Neural progenitor cell (in vitro differentiated cells): ENCODE measurements around the gene GAL3ST2. TPM values are rescaled to one million over a fixed set of nuclear protein-coding genes. Genes with fewer than 3 reads are reported as not detected.
A peak's percentile ranks its signal among the peaks of the same experiment; 100 is the strongest.

Source experiments
- DNase-seq: peaks from one replicate; pipeline ENCODE4 v3.0.0-alpha.2; 2016; ENCODE audit warnings: low spot score
- H2AFZ ChIP-seq: fragments of 200-600 bp; sonication (generic); replicated peaks from 2 replicates; pipeline ENCODE4 v1.6.1; 2016; ENCODE audit warnings: antibody characterized with exemption
- H3F3A ChIP-seq: fragments of 200-600 bp; sonication (generic); 2 replicates; pipeline ENCODE4 v1.6.1; 2016; ENCODE audit warnings: antibody characterized with exemption, low read depth
- H3K27ac ChIP-seq: fragments of 200-600 bp; sonication (generic); 2 replicates; pipeline ENCODE4 v1.5.1; 2016; ENCODE audit warnings: mild to moderate bottlenecking
- H3K27me3 ChIP-seq: fragments of 200-600 bp; sonication (generic); 2 replicates; pipeline ENCODE4 v1.6.1; 2016; ENCODE audit warnings: mild to moderate bottlenecking, moderate library complexity
- H3K36me3 ChIP-seq: fragments of 200-600 bp; sonication (generic); 2 replicates; pipeline ENCODE4 v1.5.1; 2016
- H3K4me1 ChIP-seq: fragments of 200-600 bp; sonication (generic); 2 replicates; pipeline ENCODE4 v1.6.1; 2016; ENCODE audit warnings: mixed run types
- H3K4me2 ChIP-seq: fragments of 200-600 bp; sonication (generic); 2 replicates; pipeline ENCODE4 v1.6.1; 2016
- H3K4me3 ChIP-seq: fragments of 200-600 bp; sonication (generic); 2 replicates; pipeline ENCODE4 v1.5.1; 2016
- H3K79me2 ChIP-seq: fragments of 200-600 bp; sonication (generic); 2 replicates; pipeline ENCODE4 v1.6.1; 2016; ENCODE audit warnings: low read depth
- H3K9ac ChIP-seq: fragments of 200-600 bp; sonication (generic); 2 replicates; pipeline ENCODE4 v1.6.1; 2016
- H3K9me3 ChIP-seq: fragments of 200-600 bp; sonication (generic); 2 replicates; pipeline ENCODE4 v1.5.1; 2016; ENCODE audit warnings: low read depth
- H4K20me1 ChIP-seq: fragments of 200-600 bp; sonication (generic); 2 replicates; pipeline ENCODE4 v1.6.1; 2016; ENCODE audit warnings: low read depth
- H3K27ac Mint-ChIP-seq: 3 replicates; pipeline ENCODE4 v1.8.0; 2021; ENCODE audit warnings: mixed read lengths
- H3K27me3 Mint-ChIP-seq: 2 replicates; pipeline ENCODE4 v1.8.0; 2022; ENCODE audit warnings: low read depth, mild to moderate bottlenecking, inconsistent platforms, moderate library complexity, mixed read lengths; ENCODE audit not compliant: insufficient read depth
- H3K36me3 Mint-ChIP-seq: 3 replicates; pipeline ENCODE4 v1.8.0; 2021; ENCODE audit warnings: mixed read lengths
- H3K4me1 Mint-ChIP-seq: 3 replicates; pipeline ENCODE4 v1.8.0; 2021; ENCODE audit warnings: mixed read lengths
- H3K4me3 Mint-ChIP-seq: 3 replicates; pipeline ENCODE4 v1.8.0; 2021; ENCODE audit warnings: mild to moderate bottlenecking, moderate library complexity, mixed read lengths
- H3K9me3 Mint-ChIP-seq: 3 replicates; pipeline ENCODE4 v1.8.0; 2020; ENCODE audit warnings: mixed read lengths
- EZH2 ChIP-seq: fragments of 200-600 bp; sonication (generic); IDR thresholded peaks from 2 replicates; pipeline ENCODE4 v1.6.1; 2017; ENCODE audit warnings: antibody characterized with exemption, mild to moderate bottlenecking, moderate library complexity
- EZH2phosphoT487 ChIP-seq: fragments of 200-600 bp; sonication (generic); IDR thresholded peaks from 2 replicates; pipeline ENCODE4 v1.6.1; 2017; ENCODE audit warnings: antibody characterized with exemption
- total RNA-seq: library from RNA; depleted of rRNA; stranded (reverse); fragments of >200 nt; gene quantifications from 2 replicates; pipeline ENCODE4 v1.2.3, GENCODE V29; 2015; ENCODE audit warnings: low replicate concordance
- TF ChIP-seq, protein P1 (sequence below): fragments of 200-600 bp; sonication (generic); IDR thresholded peaks from 2 replicates; pipeline ENCODE4 v1.5.1; 2017; ENCODE audit warnings: antibody characterized with exemption, mild to moderate bottlenecking

Gene GAL3ST2
- total RNA-seq, 1 donor from 2014 or later, result not detected

DNA sequence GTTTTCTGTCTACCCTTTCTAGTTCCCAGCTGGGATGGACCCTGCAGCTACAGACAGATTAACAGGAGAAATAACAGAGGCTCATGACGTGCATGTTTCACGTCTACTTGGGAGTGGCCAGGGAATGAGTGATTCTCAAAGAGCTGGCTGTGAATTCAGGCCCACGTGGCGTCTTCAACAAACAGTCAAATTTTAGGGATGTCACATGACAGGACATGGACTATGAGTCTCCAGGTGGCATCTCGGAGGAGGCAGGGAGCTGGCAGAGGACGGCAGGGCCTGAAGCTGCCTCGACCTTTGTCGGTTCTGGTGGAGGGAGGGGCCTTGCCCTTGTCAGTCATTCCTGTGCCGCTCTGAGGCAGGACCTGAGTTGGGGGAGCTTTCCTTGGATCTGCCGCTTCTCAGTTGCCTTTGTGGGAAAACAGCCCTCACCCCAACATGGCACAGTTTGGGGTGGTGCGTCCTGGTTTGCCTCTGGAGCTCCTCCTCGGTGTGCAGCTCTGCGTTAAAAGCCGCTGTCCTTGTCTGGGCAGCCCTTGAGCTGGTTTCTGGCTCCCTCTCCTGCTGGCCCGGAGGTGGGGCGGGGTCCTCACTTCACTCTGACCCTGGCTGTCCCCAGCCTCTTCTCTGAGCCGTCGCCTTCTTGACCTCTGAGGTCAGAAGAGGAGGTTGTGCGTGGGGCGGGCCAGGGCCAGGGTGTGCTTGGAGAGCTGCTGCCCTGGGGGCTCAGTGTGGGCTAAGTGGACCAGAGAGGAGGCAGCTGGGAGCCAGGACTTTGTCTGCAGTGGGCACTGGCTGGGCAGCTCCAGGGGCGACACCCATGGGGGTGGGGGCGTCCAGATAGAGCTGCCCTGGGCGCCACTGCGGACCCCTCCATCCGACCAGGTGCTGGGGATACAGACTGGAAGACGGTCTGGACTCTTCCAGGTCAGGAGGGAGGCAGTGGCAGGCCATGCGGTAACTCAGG, 12.1 kb upstream of the GAL3ST2 start:
- Histone ChIP-seq H3K79me2 (no peaks in the 10 kb centered on the region), H3K4me1 (peaks cover 8% of the 10 kb centered on the region), H3K27me3 (no peaks in the 10 kb centered on the region), H3F3A (peaks cover 17% of the 10 kb centered on the region), H3K4me2 (peak overlapping the region; percentile 6), H3K4me3 (no peak overlapping the region), H4K20me1 (peaks cover 10% of the 10 kb centered on the region), H3K36me3 (peaks cover 3% of the 10 kb centered on the region), H3K9ac (no peak overlapping the region), H3K9me3 (no peaks in the 10 kb centered on the region), H2AFZ (no peak overlapping the region), H3K27ac (no peak overlapping the region)
- H3K9me3 Mint-ChIP-seq, result peaks cover 6% of the 10 kb centered on the region
- H3K36me3 Mint-ChIP-seq, result peaks cover 7% of the 10 kb centered on the region
- peak overlapping the region; percentile 86 for H3K27ac Mint-ChIP-seq
- peak overlapping the region; percentile 21 for H3K4me3 Mint-ChIP-seq
- DNase-seq, result peak; percentile 42
- peaks cover 24% of the 10 kb centered on the region for H3K4me1 Mint-ChIP-seq
- H3K27me3 Mint-ChIP-seq, result peaks cover 6% of the 10 kb centered on the region
- TF ChIP-seq EZH2phosphoT487 (no peak), EZH2 (no peak)
- TF ChIP-seq, protein P1, sequence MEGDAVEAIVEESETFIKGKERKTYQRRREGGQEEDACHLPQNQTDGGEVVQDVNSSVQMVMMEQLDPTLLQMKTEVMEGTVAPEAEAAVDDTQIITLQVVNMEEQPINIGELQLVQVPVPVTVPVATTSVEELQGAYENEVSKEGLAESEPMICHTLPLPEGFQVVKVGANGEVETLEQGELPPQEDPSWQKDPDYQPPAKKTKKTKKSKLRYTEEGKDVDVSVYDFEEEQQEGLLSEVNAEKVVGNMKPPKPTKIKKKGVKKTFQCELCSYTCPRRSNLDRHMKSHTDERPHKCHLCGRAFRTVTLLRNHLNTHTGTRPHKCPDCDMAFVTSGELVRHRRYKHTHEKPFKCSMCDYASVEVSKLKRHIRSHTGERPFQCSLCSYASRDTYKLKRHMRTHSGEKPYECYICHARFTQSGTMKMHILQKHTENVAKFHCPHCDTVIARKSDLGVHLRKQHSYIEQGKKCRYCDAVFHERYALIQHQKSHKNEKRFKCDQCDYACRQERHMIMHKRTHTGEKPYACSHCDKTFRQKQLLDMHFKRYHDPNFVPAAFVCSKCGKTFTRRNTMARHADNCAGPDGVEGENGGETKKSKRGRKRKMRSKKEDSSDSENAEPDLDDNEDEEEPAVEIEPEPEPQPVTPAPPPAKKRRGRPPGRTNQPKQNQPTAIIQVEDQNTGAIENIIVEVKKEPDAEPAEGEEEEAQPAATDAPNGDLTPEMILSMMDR, result peak; percentile 15

DNA sequence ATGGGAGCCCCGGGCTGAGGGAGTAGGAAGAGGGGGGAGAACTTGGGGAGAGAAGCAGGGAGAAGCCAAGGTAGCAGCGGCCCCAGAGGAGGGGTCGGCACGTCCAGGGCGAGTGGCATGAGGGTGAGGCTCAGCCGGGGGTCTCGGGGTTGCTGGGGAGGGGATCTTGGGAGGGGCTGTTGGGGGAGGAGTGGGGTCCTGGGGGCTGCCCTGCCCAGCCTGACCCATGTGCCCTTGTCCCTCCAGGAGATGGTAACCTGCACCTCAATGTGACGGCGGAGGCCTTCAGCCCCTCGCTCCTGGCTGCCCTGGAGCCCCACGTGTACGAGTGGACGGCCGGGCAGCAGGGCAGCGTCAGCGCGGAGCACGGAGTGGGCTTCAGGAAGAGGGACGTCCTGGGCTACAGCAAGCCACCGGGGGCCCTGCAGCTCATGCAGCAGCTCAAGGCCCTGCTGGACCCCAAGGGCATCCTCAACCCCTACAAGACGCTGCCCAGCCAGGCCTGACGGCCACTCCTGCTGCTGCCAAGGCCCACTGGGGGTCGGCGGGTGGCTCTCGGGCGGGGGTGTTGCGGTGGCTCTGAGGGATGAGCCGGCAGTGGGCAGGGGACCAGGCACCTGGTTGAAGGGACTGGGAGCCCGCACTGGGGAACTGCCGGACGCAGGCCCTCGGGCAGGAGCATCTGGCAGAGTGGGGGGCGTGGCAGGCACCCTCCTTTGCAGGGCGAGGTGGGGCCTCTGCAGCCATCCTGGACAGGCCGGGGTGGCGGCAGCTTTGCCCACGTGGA, 9.0 kb upstream of the GAL3ST2 start:
- Histone ChIP-seq H3K9ac (no peak overlapping the region), H3K4me1 (peaks cover 38% of the 10 kb centered on the region), H3K79me2 (no peaks in the 10 kb centered on the region), H3K36me3 (no peaks in the 10 kb centered on the region), H3K9me3 (no peaks in the 10 kb centered on the region), H3F3A (peaks cover 32% of the 10 kb centered on the region), H4K20me1 (peaks cover 10% of the 10 kb centered on the region), H3K27ac (no peak overlapping the region), H3K4me2 (no peak overlapping the region), H3K4me3 (no peak overlapping the region), H3K27me3 (no peaks in the 10 kb centered on the region), H2AFZ (no peak overlapping the region)
- Mint-ChIP-seq H3K36me3 (no peaks in the 10 kb centered on the region), H3K4me1 (peaks cover 38% of the 10 kb centered on the region), H3K4me3 (no peak overlapping the region), H3K27me3 (peaks cover 3% of the 10 kb centered on the region), H3K27ac (no peak overlapping the region), H3K9me3 (no peaks in the 10 kb centered on the region)
- DNase-seq, result no peak
- TF ChIP-seq EZH2phosphoT487 (no peak), EZH2 (no peak)
- TF ChIP-seq, protein P1, result no peak

DNA sequence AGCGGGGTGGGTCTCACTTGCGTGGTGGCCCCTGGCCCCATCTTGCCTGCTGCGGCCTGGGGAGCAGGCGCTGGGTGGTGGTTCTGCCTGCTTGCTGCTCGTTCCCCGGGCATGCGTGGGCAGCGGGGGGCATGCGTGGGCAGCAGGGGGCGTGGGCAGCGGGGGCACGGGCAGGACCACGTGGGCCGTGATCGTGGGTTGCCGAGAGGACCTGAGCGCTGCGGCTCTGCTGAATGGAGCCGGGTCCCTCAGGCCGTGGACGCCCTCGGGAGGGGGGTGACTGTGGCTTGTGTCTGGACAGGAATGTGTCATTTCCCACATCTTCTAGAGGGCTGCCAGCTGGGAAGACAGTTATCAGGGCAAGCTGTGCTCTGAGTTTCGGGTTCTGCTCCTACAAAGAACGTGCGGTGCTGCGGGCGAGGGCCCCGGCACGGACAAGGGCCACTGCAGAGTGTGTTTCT, 8.3 kb upstream of the GAL3ST2 start:
- H3F3A ChIP-seq, result peaks cover 32% of the 10 kb centered on the region

More for the DNA sequence above, 8.3 kb upstream of the GAL3ST2 start:
- H2AFZ ChIP-seq, result no peak overlapping the region
- no peaks in the 10 kb centered on the region for H3K9me3 Mint-ChIP-seq
- H3K4me1 ChIP-seq, result peaks cover 42% of the 10 kb centered on the region
- no peaks in the 10 kb centered on the region for H3K36me3 ChIP-seq
- H3K4me3 Mint-ChIP-seq, result no peak overlapping the region
- no peak overlapping the region for H3K27ac ChIP-seq
- H4K20me1 ChIP-seq, result peaks cover 10% of the 10 kb centered on the region
- no peaks in the 10 kb centered on the region for H3K36me3 Mint-ChIP-seq
- H3K27me3 Mint-ChIP-seq, result peaks cover 4% of the 10 kb centered on the region
- no peak overlapping the region for H3K4me2 ChIP-seq
- H3K4me1 Mint-ChIP-seq, result peaks cover 40% of the 10 kb centered on the region
- DNase-seq, result no peak
- no peaks in the 10 kb centered on the region for H3K27me3 ChIP-seq
- H3K79me2 ChIP-seq, result no peaks in the 10 kb centered on the region
- H3K9me3 ChIP-seq, result no peaks in the 10 kb centered on the region
- H3K4me3 ChIP-seq, result no peak overlapping the region
- no peak overlapping the region for H3K9ac ChIP-seq
- H3K27ac Mint-ChIP-seq, result no peak overlapping the region
- no peak for TF ChIP-seq EZH2
- TF ChIP-seq EZH2phosphoT487, result no peak
- TF ChIP-seq, protein P1, result no peak
